NOMO-1 treated with DMSO at 0.1 percent for 48 hours (cell line): ENCODE results near the gene BTBD16.

Experiments
- DNase-seq: peaks from one replicate; lab custom pipeline; 2025; ENCODE audit not compliant: unreplicated experiment; lab: John Stamatoyannopoulos, UW

BTBD16 gene

GRCh38 chr10:122271076-122271475, at the start of gene BTBD16:
TSS of gene BTBD16 (plus strand) at chr10:122271296. CDS start at chr10:122275082, 3,786 bp downstream.
- DNase-seq = no peak

GRCh38 chr10:122221958-122222357, 49.1 kb upstream of the BTBD16 start:
- no peak for DNase-seq

- DNase-seq = no peak
Measured at GRCh38 chr10:122222638-122223037, 48.5 kb upstream of the BTBD16 start.

- DNase-seq = no peak
Measured at GRCh38 chr10:122224159-122224558, 46.9 kb upstream of the BTBD16 start.

- DNase-seq = peak; percentile 52
Measured at GRCh38 chr10:122225330-122225729, 45.8 kb upstream of the BTBD16 start.

GRCh38 chr10:122227754-122228153, 43.3 kb upstream of the BTBD16 start:
- no peak for DNase-seq

- DNase-seq = no peak
Measured at GRCh38 chr10:122229666-122230065, 41.4 kb upstream of the BTBD16 start.

GRCh38 chr10:122230222-122230621, 40.9 kb upstream of the BTBD16 start:
- no peak for DNase-seq

GRCh38 chr10:122232769-122233168, 38.3 kb upstream of the BTBD16 start:
- DNase-seq = no peak

GRCh38 chr10:122233857-122234348, 37.2 kb upstream of the BTBD16 start:
- DNase-seq = no peak

- no peak for DNase-seq
Measured at GRCh38 chr10:122234416-122234815, 36.7 kb upstream of the BTBD16 start.

- DNase-seq = no peak
Measured at GRCh38 chr10:122236690-122237306, 34.3 kb upstream of the BTBD16 start.

GRCh38 chr10:122237331-122237990, 33.6 kb upstream of the BTBD16 start:
- DNase-seq = no peak

- no peak for DNase-seq
Measured at GRCh38 chr10:122239578-122240257, 31.4 kb upstream of the BTBD16 start.

GRCh38 chr10:122240401-122240800, 30.7 kb upstream of the BTBD16 start:
- DNase-seq = no peak

GRCh38 chr10:122241836-122242235, 29.3 kb upstream of the BTBD16 start:
- DNase-seq = no peak

- DNase-seq = no peak
Measured at GRCh38 chr10:122243550-122243949, 27.5 kb upstream of the BTBD16 start.

- DNase-seq = no peak
Measured at GRCh38 chr10:122244001-122244975, 26.8 kb upstream of the BTBD16 start.

- DNase-seq = no peak
Measured at GRCh38 chr10:122245136-122245535, 26.0 kb upstream of the BTBD16 start.

- DNase-seq = no peak
Measured at GRCh38 chr10:122245897-122246296, 25.2 kb upstream of the BTBD16 start.
